Choroid plexus epithelial cell (primary cell): ENCODE results near the gene TTC23.

Source experiments
- DNase-seq: peaks from one replicate; pipeline ENCODE4 v3.0.0-alpha.2; 2010; ENCODE audit warnings: low read depth
- H3K4me3 ChIP-seq: 2 replicates; pipeline ENCODE4 v1.5.1; 2011; ENCODE audit warnings: low read depth, mild to moderate bottlenecking, control low read depth, low read length, moderate library complexity
- TF ChIP-seq, protein P1 (sequence below): conservative IDR thresholded peaks from 2 replicates; pipeline ENCODE4 v1.5.1; 2011; ENCODE audit warnings: low read depth, mild to moderate bottlenecking, control low read depth, inconsistent platforms, low read length, moderate library complexity

The TTC23 gene

DNA sequence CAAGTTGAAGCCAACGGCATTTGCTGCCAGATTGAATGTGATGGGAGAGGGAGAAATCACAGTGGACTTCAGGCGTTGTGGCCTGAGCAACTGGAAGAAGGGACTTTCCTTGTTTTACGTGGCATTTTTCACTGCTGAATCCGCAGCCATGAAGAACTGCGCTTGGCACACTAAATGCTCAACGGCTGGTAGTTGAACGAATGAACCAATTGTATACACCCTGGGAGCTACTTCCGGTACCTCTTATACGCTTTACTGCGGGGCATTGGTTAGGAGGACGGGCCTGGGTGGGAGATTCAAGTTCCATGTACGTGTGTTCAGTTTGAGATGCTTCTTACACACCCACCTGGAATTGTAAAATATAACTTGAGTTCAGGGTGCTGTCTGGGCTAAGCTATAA is 139.3 kb downstream of the TTC23 start:
- no peak for DNase-seq
- TF ChIP-seq, protein P1, sequence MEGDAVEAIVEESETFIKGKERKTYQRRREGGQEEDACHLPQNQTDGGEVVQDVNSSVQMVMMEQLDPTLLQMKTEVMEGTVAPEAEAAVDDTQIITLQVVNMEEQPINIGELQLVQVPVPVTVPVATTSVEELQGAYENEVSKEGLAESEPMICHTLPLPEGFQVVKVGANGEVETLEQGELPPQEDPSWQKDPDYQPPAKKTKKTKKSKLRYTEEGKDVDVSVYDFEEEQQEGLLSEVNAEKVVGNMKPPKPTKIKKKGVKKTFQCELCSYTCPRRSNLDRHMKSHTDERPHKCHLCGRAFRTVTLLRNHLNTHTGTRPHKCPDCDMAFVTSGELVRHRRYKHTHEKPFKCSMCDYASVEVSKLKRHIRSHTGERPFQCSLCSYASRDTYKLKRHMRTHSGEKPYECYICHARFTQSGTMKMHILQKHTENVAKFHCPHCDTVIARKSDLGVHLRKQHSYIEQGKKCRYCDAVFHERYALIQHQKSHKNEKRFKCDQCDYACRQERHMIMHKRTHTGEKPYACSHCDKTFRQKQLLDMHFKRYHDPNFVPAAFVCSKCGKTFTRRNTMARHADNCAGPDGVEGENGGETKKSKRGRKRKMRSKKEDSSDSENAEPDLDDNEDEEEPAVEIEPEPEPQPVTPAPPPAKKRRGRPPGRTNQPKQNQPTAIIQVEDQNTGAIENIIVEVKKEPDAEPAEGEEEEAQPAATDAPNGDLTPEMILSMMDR = no peak
- no peak overlapping the region for H3K4me3 ChIP-seq

GRCh38 chr15:99109555-99110021 is 139.8 kb downstream of the TTC23 start:
- TF ChIP-seq, protein P1 = no peak
- H3K4me3 ChIP-seq = no peak overlapping the region
- DNase-seq = no peak

GRCh38 chr15:99108993-99109392 is 140.4 kb downstream of the TTC23 start:
- TF ChIP-seq, protein P1 = no peak
- DNase-seq = no peak
- H3K4me3 ChIP-seq = no peak overlapping the region

DNA sequence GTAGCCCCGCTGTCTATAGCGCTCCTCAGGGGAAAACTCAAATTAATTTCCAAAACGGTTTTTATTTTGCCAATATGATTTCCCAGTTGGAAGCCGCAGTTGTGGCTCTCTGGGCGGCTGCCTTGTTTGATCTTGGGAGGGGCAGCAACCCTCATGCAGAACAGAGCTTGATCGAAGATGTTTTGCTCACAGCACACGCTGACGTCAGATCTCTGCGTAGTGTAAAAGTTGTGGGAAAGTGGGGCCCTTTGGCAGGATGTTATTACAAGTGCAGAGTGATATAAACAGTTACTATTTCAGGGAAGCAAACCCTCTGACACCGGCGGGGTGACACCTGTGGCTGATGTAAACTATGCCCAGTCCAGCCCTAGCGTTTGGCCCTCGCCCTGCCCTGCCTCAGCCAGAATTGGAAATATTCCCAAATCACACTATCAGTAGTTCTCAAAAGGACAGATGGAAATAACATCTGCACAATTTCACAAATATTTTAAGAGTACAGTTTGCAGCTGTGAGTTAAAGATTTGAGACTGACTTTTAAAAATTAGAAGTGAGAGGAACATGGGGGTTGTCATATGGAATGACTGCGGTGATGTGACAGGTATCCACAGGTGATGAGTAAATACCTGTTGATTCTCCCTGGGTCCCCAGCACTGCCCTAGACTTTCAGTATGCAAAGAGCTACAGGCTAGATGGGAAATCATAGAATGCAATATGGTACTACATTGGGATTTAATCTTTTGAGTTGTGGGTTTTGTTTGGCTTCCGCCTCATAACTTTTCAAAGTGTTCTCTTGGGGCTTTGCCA is 142.8 kb downstream of the TTC23 start:
- peak overlapping the region; percentile 47 for H3K4me3 ChIP-seq
- TF ChIP-seq, protein P1 = no peak
- DNase-seq = peak; percentile 76

DNA sequence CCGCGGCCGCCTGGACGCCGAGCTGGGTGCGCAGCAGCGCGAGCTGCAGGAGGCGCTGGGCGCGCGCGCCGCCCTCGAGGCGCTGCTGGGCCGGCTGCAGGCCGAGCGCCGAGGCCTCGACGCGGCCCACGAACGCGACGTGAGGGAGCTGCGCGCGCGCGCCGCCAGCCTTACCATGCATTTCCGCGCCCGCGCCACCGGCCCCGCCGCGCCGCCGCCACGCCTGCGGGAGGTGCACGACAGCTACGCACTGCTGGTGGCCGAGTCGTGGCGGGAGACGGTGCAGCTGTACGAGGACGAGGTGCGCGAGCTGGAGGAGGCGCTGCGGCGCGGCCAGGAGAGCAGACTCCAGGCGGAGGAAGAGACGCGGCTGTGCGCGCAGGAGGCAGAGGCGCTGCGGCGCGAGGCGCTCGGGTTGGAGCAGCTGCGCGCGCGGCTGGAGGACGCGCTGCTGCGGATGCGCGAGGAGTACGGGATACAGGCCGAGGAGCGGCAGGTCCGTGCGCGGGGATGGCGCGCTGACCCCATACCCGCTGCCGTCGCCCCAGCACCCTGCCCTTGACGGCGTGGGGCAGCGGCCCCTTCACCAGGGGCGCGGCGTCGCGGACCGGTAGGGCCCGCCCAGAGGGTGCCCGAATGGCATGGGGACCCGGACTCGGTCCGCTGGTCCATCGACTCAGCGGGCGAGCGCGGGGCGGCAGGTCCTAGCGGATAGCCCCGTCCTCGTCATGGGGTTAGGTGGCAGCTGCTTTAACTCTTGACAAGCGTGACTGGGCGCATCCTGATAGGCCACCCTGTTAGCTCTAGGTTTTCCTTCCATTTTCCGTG is 143.7 kb downstream of the TTC23 start:
- TF ChIP-seq, protein P1 = no peak
- peak overlapping the region; percentile 51 for H3K4me3 ChIP-seq
- DNase-seq = peak; percentile 65

- peak; percentile 71 for DNase-seq
- peak within 1 kb of the TSS; percentile 51 for H3K4me3 ChIP-seq
- TF ChIP-seq, protein P1 = peak; percentile 37
Measured at GRCh38 chr15:99104788-99105513, 144.4 kb downstream of the TTC23 start, which contains the start of gene SYNM. Gene SYNM (plus strand): TSS chr15:99105080. CDS start chr15:99105200, 120 bp downstream.
